Endothelial cell of umbilical vein (primary cell): ENCODE measurements around the gene NEMF. TPM values are rescaled to one million over a fixed set of nuclear protein-coding genes. Genes with fewer than 3 reads are reported as not detected.
A peak's percentile ranks its signal among the peaks of the same experiment; 100 is the strongest.

Source experiments
- BruUV-seq: library from RNA; stranded (reverse); fragments of 400-500 nt; replicated peaks from 2 replicates; lab custom pipeline; 2021; lab: Mats Ljungman, UMichigan
- CTCF ChIA-PET: fragments of 300-600, 350-600 bp; sonication (Branson Sonifier 250); formaldehyde crosslinking; loops from one replicate; lab custom pipeline; 2021; ENCODE audit warnings: antibody characterized with exemption, inconsistent platforms; lab: Charles Lee
- POLR2A ChIA-PET: fragments of 300-600, 350-600 bp; sonication (Branson Sonifier 250); formaldehyde crosslinking; loops from one replicate; lab custom pipeline; 2021; ENCODE audit warnings: antibody characterized with exemption, inconsistent platforms; lab: Charles Lee
- DNase-seq: peaks from one replicate; pipeline ENCODE4 v3.0.0-alpha.2; 2011; ENCODE audit warnings: low read depth, low spot score
- FAIRE-seq: peaks from 2 replicates; lab custom pipeline; 2011; peaks lifted over from hg19 to GRCh38; lab: Jason Lieb, UNC
- H2AFZ ChIP-seq: 2 replicates; pipeline ENCODE4 v1.6.0; 2012; ENCODE audit warnings: low read depth, low read length, control low read depth, inconsistent platforms
- H3K27ac ChIP-seq: 2 replicates; pipeline ENCODE4 v1.5.1; 2011; ENCODE audit warnings: low read depth, mild to moderate bottlenecking, control low read depth, low read length, moderate library complexity; ENCODE audit not compliant: insufficient read depth
- H3K27me3 ChIP-seq, 2 experiments: 2 replicates each; pipeline versions ENCODE4 v1.6.0 to v1.6.1; 2011; ENCODE audit warnings: low read length in 2 of 2, mixed read lengths in 1 of 2; ENCODE audit not compliant: control insufficient read depth in 2 of 2, insufficient read depth in 2 of 2
- H3K36me3 ChIP-seq, 2 experiments: 2 replicates in 1 of 2; 3 replicates in 1 of 2; pipeline ENCODE4 v1.5.1; 2011; ENCODE audit warnings: low read length in 2 of 2, mild to moderate bottlenecking in 1 of 2, moderate library complexity in 1 of 2; ENCODE audit not compliant: control insufficient read depth in 2 of 2, insufficient read depth in 2 of 2; ENCODE audit errors: extremely low read depth in 1 of 2
- H3K4me1 ChIP-seq: 3 replicates; pipeline ENCODE4 v1.5.1; 2011; ENCODE audit warnings: mild to moderate bottlenecking, low read length; ENCODE audit not compliant: control insufficient read depth, insufficient read depth; ENCODE audit errors: extremely low read depth
- H3K4me2 ChIP-seq: 2 replicates; pipeline ENCODE4 v1.6.1; 2011; ENCODE audit warnings: low read length, control low read depth, mixed read lengths; ENCODE audit not compliant: insufficient read depth
- H3K4me3 ChIP-seq, 3 experiments: fragments of 200-600 bp in 1 of 3; sonication (generic), shearing (Covaris generic) in 1 of 3; replicated peaks in 1 of 3; 2 replicates each; pipeline ENCODE4 v1.5.1; 2011 to 2016; ENCODE audit warnings: control low read depth in 3 of 3, low read length in 3 of 3, mild to moderate bottlenecking in 2 of 3, inconsistent platforms in 1 of 3, low read depth in 1 of 3, moderate library complexity in 1 of 3; ENCODE audit not compliant: insufficient read depth in 1 of 3
- H3K79me2 ChIP-seq: 2 replicates; pipeline ENCODE4 v1.6.0; 2012; ENCODE audit warnings: low read length, inconsistent platforms; ENCODE audit not compliant: control insufficient read depth, insufficient read depth
- H3K9ac ChIP-seq: replicated peaks from 2 replicates; pipeline ENCODE3; 2011; ENCODE audit warnings: low read length, control low read depth; ENCODE audit not compliant: insufficient read depth; ENCODE audit errors: extremely low read depth
- H3K9me1 ChIP-seq: replicated peaks from 3 replicates; pipeline ENCODE4 v1.6.0; 2011; ENCODE audit warnings: mild to moderate bottlenecking, low read length; ENCODE audit not compliant: control insufficient read depth, insufficient read depth; ENCODE audit errors: extremely low read depth
- H3K9me3 ChIP-seq: replicated peaks from 2 replicates; pipeline ENCODE4 v1.5.1; 2012; ENCODE audit warnings: low read length, inconsistent platforms; ENCODE audit not compliant: control insufficient read depth, insufficient read depth
- H4K20me1 ChIP-seq: replicated peaks from 2 replicates; pipeline ENCODE3; 2011; ENCODE audit warnings: mild to moderate bottlenecking, low read length; ENCODE audit not compliant: control insufficient read depth, insufficient read depth; ENCODE audit errors: extremely low read depth
- CTCF ChIP-seq, 2 donors: IDR thresholded peaks; 1 replicate in 1 of 2; 2 replicates in 1 of 2; pipeline ENCODE4 v1.5.1; 2011; ENCODE audit warnings: low read length in 2 of 2, mild to moderate bottlenecking in 2 of 2, moderate library complexity in 2 of 2, control low read depth in 1 of 2, inconsistent platforms in 1 of 2, low read depth in 1 of 2; ENCODE audit not compliant: insufficient read depth in 1 of 2; ENCODE audit errors: extremely low read depth in 1 of 2
- EZH2 ChIP-seq: IDR thresholded peaks from 2 replicates; pipeline ENCODE4 v1.6.1; 2012; ENCODE audit warnings: borderline replicate concordance, low read depth, mild to moderate bottlenecking, moderate library complexity, low read length, inconsistent platforms; ENCODE audit not compliant: severe bottlenecking
- FOS ChIP-seq: IDR thresholded peaks from 2 replicates; pipeline ENCODE4 v1.6.1; 2011; ENCODE audit warnings: mild to moderate bottlenecking, low read length, moderate library complexity, borderline replicate concordance; ENCODE audit not compliant: insufficient read depth
- GATA2 ChIP-seq: IDR thresholded peaks from 2 replicates; pipeline ENCODE4 v1.7.0; 2011; ENCODE audit warnings: low read depth, mild to moderate bottlenecking, moderate library complexity, mixed read lengths, low read length; ENCODE audit not compliant: insufficient read length, insufficient read depth
- JUN ChIP-seq: IDR thresholded peaks from 2 replicates; pipeline ENCODE4 v1.6.1; 2011; ENCODE audit warnings: borderline replicate concordance, low read depth; ENCODE audit not compliant: insufficient read length, insufficient read depth
- MAX ChIP-seq: IDR thresholded peaks from 2 replicates; pipeline ENCODE4 v1.6.1; 2011; ENCODE audit not compliant: insufficient read depth, insufficient read length
- MYC ChIP-seq: IDR thresholded peaks from one replicate; pipeline ENCODE4 v1.6.1; 2011; ENCODE audit warnings: mild to moderate bottlenecking, low read depth, low read length
- POLR2A ChIP-seq: IDR thresholded peaks from 2 replicates; pipeline ENCODE4 v1.6.1; 2012; ENCODE audit warnings: low read depth, mild to moderate bottlenecking, control low read depth, low read length
- POLR2AphosphoS5 ChIP-seq: IDR thresholded peaks from 2 replicates; pipeline ENCODE4 v1.6.1; 2012; ENCODE audit warnings: low read depth, mild to moderate bottlenecking, control low read depth, low read length, moderate library complexity; ENCODE audit not compliant: insufficient read depth
- dilution Hi-C: fragments of 300-500 bp; cut with MboI; formaldehyde crosslinking; loops from one replicate; pipeline ENCODE4 v1.15.0; 2019; ENCODE audit warnings: low sequenced_read_pairs; ENCODE audit not compliant: extremely low pct_ligation_motif_present
- intact Hi-C: fragments of 100-400 bp; cut with micrococcal nuclease; formaldehyde crosslinking; loops from one replicate; pipeline ENCODE4 v1.10.0; 2022
- polyA plus RNA-seq, 4 experiments: library from polyadenylated mRNA; depleted of rRNA in 3 of 4; stranded (reverse) in 3 of 4; unstranded in 1 of 4; fragments of >200 nt; gene quantifications; 2 replicates each; pipeline versions ENCODE4 v1.2.1 to v1.2.3, GENCODE V29; 2011 to 2012; ENCODE audit warnings: missing spikeins in 1 of 4
- total RNA-seq: library from RNA; stranded (reverse); gene quantifications from 2 replicates; pipeline ENCODE4 v1.2.3, GENCODE V29; 2021

The NEMF gene
- total and polyA plus RNA-seq, 2 donors (not counting 3 experiments of a cell fraction or from before 2014, with no cell fraction given): 12.2 to 71.4 TPM

GRCh38 chr14:49881350-49882001, 28.9 kb upstream of the NEMF start:
- Histone ChIP-seq H3K9ac (no peak overlapping the region), H4K20me1 (no peaks in the 10 kb centered on the region), H3K27me3 (no peaks in the 10 kb centered on the region), H3K4me1 (no peaks in the 10 kb centered on the region), H3K4me3 (no peak overlapping the region), H3K36me3 (no peaks in the 10 kb centered on the region), H3K4me2 (no peak overlapping the region), H2AFZ (no peak overlapping the region), H3K9me3 (no peaks in the 10 kb centered on the region), H3K79me2 (no peaks in the 10 kb centered on the region), H3K9me1 (no peaks in the 10 kb centered on the region), H3K27ac (no peak overlapping the region)
- ChIA-PET CTCF (interaction anchor here (0.8 to 1.3 kb wide), 4 partner anchors 11 to 227 kb away, joined by 3 to 6 read pairs (median 3); no protein-coding TSS in a partner anchor), POLR2A (interaction anchor here (1.3 kb wide), 1 partner anchor 11 kb away, joined by 3 read pairs; the partner anchor contains the start of gene ARF6)
- BruUV-seq: no TSS peak
- TF ChIP-seq CTCF (IDR thresholded peaks at IDR 0.05; ENCODE audit: extremely low read depth in 1 of 2, insufficient read depth in 1 of 2, low read depth in 1 of 2, low read length in 2 of 2) (no peak), GATA2 (no peak), MAX (no peak), MYC (no peak), POLR2A (no peak), EZH2 (no peak), FOS (no peak), JUN (no peak), POLR2AphosphoS5 (no peak)
- dilution Hi-C loops (no loop called here), intact Hi-C loops (no loop called here)
- FAIRE-seq: peak; percentile 12
- no peak for DNase-seq
